ENCODE measurements around the gene SLC37A1. TPM values are rescaled to one million over a fixed set of nuclear protein-coding genes. Genes with fewer than 3 reads are reported as not detected.

SLC37A1 gene
- total RNA-seq, 1 experiment from 2014 or later, result 47.1 TPM

DNA sequence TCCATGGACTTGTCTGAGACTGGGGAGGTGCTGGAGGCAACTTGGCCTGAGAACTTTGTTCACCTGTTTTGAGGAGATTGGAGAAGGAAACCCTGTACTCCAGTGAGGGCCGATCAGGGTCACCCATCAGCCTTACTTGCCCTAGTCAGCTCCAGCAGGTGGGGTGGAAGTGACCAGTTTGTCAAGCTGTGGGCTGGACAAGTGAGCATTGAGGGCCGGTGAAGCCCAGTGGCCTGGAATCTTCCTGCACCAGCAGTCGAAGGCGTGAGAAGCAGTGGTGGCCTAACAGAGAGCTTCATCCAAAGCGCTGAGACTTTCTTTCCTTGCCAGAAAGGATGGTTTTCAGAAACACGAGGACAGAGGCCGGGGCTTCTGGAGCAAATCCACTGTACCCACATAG lies 9.6 kb downstream of the SLC37A1 start:
- H3K9me3 ChIP-seq (ENCODE audit: low read length), result no peaks in the 10 kb centered on the region
- peak overlapping the region; percentile 74 for H3K4me2 ChIP-seq (ENCODE audit: low read depth, low read length, poor library complexity, severe bottlenecking)

GRCh38 chr21:42523941-42524340 lies 10.3 kb downstream of the SLC37A1 start:
- Histone ChIP-seq H3K79me2 (ENCODE audit: low read length) (peaks cover 24% of the 10 kb centered on the region), H3K36me3 (ENCODE audit: insufficient read depth, low read length) (peaks cover 29% of the 10 kb centered on the region; the same call in 1 of the 2 replicates), H3K27me3 (ENCODE audit: low read length) (no peaks in the 10 kb centered on the region), H3K4me1 (ENCODE audit: low read length) (peaks cover 95% of the 10 kb centered on the region), H3K9me3 (ENCODE audit: low read length) (no peaks in the 10 kb centered on the region), H4K20me1 (ENCODE audit: insufficient read depth, low read depth, low read length) (no peaks in the 10 kb centered on the region), H2AFZ (ENCODE audit: low read length) (no peak overlapping the region), H3K9ac (ENCODE audit: low read length) (peak overlapping the region; percentile 63), H3K27ac (ENCODE audit: low read length) (peak overlapping the region; percentile 96), H3K9me2 (replicated peaks; ENCODE audit: insufficient read depth, low read length) (no peaks in the 10 kb centered on the region), H3K4me3 (ENCODE audit: low read length) (peak overlapping the region; percentile 46), H3K4me2 (ENCODE audit: low read depth, low read length, poor library complexity, severe bottlenecking) (peak overlapping the region; percentile 74)
- DNase-seq, result no peak

More for the DNA sequence above, 9.6 kb downstream of the SLC37A1 start:
- Histone ChIP-seq H3K79me2 (ENCODE audit: low read length) (peaks cover 23% of the 10 kb centered on the region), H3K36me3 (ENCODE audit: insufficient read depth, low read length) (peaks cover 29% of the 10 kb centered on the region; the same call in 1 of the 2 replicates), H3K27ac (ENCODE audit: low read length) (peak overlapping the region; percentile 96), H3K9me2 (replicated peaks; ENCODE audit: insufficient read depth, low read length) (no peaks in the 10 kb centered on the region), H3K4me1 (ENCODE audit: low read length) (peaks cover 88% of the 10 kb centered on the region), H4K20me1 (ENCODE audit: insufficient read depth, low read depth, low read length) (no peaks in the 10 kb centered on the region), H2AFZ (ENCODE audit: low read length) (no peak overlapping the region), H3K9ac (ENCODE audit: low read length) (0 out of 2 replicates have a peak overlapping the region, but pooled peaks have one; percentile 63), H3K4me3 (ENCODE audit: low read length) (no peak overlapping the region), H3K27me3 (ENCODE audit: low read length) (no peaks in the 10 kb centered on the region)
- no peak for DNase-seq

DNA sequence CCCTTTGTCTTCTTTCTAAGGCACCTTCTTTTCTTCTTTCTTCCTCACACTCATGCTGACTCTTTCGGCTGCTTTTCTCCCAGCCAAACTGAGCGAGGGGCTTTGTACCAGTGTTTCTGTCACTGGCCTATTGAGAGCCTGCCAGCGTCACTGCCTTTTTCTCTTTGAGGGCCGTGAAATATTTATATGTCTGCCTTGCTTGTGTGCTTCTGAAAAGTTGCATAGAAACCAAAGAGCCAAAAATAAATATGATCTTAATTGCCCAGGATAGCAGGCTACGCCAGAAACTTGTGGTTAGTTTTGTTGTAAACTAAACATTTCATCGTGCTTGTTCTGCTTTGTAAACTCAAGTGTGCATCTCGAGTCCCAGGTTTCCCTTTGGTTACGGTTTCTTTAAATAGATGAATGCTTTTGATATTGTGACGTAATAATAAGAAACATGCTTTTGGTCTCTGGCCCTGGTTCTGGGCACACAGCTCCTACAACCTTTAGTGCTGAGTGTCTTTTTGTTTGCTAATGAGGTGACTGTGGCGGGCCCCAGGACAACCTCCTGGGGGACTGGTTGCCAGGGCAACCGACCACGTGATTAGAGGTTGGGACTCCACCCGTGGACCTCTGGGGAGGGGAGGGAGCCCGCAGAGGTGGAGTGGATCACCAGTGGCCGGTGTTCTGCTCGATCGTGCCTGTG lies 10.8 kb downstream of the SLC37A1 start:
- Histone ChIP-seq H3K9me2 (replicated peaks; ENCODE audit: insufficient read depth, low read length) (no peaks in the 10 kb centered on the region), H3K4me2 (ENCODE audit: low read depth, low read length, poor library complexity, severe bottlenecking) (peak overlapping the region; percentile 74), H3K4me3 (ENCODE audit: low read length) (peak overlapping the region; percentile 46), H3K9ac (ENCODE audit: low read length) (peak overlapping the region; percentile 63), H3K27me3 (ENCODE audit: low read length) (no peaks in the 10 kb centered on the region), H3K79me2 (ENCODE audit: low read length) (peaks cover 27% of the 10 kb centered on the region), H4K20me1 (ENCODE audit: insufficient read depth, low read depth, low read length) (no peaks in the 10 kb centered on the region), H3K36me3 (ENCODE audit: insufficient read depth, low read length) (peaks cover 33% of the 10 kb centered on the region; the same call in 1 of the 2 replicates), H2AFZ (ENCODE audit: low read length) (no peak overlapping the region), H3K4me1 (ENCODE audit: low read length) (peaks cover 100% of the 10 kb centered on the region), H3K27ac (ENCODE audit: low read length) (peak overlapping the region; percentile 96), H3K9me3 (ENCODE audit: low read length) (no peaks in the 10 kb centered on the region)
- peak; percentile 93 for DNase-seq

DNA sequence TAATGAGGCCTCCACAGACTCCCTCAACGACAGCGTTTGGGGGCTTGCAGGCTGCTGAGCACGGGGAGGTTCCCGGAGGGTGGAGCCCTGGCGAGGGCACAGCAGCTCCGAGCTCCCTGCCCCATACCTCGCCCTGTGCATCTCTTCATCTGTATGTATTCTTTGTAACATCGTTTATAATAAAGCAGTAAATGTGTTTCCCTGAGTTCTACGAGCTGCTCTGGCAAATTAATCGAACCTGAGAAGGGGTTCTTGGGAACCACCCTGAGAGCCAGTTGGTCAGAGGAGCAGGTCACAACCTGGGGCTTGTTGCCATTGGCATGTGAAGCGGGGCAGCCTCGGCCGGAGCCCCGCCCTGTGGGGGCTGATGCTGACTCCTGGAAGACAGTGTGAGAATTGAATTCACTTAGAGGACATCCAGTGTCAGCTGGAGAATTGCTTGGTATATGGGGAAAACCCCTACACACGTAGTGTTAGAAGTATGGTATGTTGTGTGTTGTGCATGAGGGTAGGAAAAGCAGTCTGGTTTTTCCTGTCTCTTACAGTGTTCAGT lies 11.5 kb downstream of the SLC37A1 start:
- H3K9me2 ChIP-seq (replicated peaks; ENCODE audit: insufficient read depth, low read length), result no peaks in the 10 kb centered on the region
- no peak for DNase-seq
- peak overlapping the region; percentile 96 for H3K27ac ChIP-seq (ENCODE audit: low read length)
- no peaks in the 10 kb centered on the region for H3K27me3 ChIP-seq (ENCODE audit: low read length)
- H3K4me3 ChIP-seq (ENCODE audit: low read length), result peak overlapping the region; percentile 46; the same call in 1 of the 2 replicates
- peak overlapping the region; percentile 74 for H3K4me2 ChIP-seq (ENCODE audit: low read depth, low read length, poor library complexity, severe bottlenecking)
- H3K36me3 ChIP-seq (ENCODE audit: insufficient read depth, low read length), result peaks cover 34% of the 10 kb centered on the region
- H3K9ac ChIP-seq (ENCODE audit: low read length), result peak overlapping the region; percentile 63
- no peaks in the 10 kb centered on the region for H4K20me1 ChIP-seq (ENCODE audit: insufficient read depth, low read depth, low read length)
- no peak overlapping the region for H2AFZ ChIP-seq (ENCODE audit: low read length)
- peaks cover 33% of the 10 kb centered on the region for H3K79me2 ChIP-seq (ENCODE audit: low read length)
- no peaks in the 10 kb centered on the region for H3K9me3 ChIP-seq (ENCODE audit: low read length)
- H3K4me1 ChIP-seq (ENCODE audit: low read length), result peaks cover 100% of the 10 kb centered on the region

DNA sequence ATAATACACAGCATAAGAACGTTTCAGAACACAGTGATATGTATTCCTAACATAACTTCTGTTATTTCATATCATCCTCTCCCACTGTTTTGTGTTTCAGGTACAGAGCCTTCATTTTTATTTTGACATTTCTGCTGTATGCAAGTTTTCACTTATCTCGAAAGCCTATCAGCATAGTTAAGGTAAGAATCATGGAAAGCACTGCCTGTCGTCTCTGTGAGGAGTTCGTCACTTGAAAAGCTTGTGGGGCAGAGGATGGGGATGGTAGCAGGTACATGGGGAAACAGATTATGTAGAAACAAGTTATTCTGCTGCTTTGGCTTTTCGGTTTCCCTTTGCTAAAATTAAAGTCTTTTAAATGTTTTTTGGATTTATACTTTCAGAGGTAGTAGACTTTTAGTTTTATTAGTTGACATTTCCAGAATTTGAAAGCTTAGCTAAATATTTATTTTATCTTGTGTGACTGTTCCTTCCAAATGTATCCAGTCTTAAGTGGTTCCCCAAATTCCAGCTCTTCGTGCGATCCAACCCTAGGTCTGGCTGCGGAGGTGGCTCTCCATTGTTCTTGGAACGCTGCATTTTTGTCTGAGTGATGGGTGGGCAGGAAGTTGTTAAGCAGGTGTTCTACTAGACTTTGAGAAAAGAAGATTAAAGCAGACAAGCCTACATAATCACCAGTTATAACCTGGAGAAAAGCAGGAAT lies 12.2 kb downstream of the SLC37A1 start:
- Histone ChIP-seq H2AFZ (ENCODE audit: low read length) (no peak overlapping the region), H3K4me1 (ENCODE audit: low read length) (peaks cover 100% of the 10 kb centered on the region), H4K20me1 (ENCODE audit: insufficient read depth, low read depth, low read length) (no peaks in the 10 kb centered on the region; the same call in 1 of the 2 replicates), H3K4me3 (ENCODE audit: low read length) (peak overlapping the region; percentile 46; the same call in 1 of the 2 replicates), H3K27ac (ENCODE audit: low read length) (peak overlapping the region; percentile 96), H3K79me2 (ENCODE audit: low read length) (peaks cover 40% of the 10 kb centered on the region), H3K4me2 (ENCODE audit: low read depth, low read length, poor library complexity, severe bottlenecking) (peak overlapping the region; percentile 74), H3K9me3 (ENCODE audit: low read length) (no peaks in the 10 kb centered on the region), H3K36me3 (ENCODE audit: insufficient read depth, low read length) (peaks cover 35% of the 10 kb centered on the region), H3K9ac (ENCODE audit: low read length) (peak overlapping the region; percentile 63), H3K9me2 (replicated peaks; ENCODE audit: insufficient read depth, low read length) (no peaks in the 10 kb centered on the region), H3K27me3 (ENCODE audit: low read length) (no peaks in the 10 kb centered on the region)
- DNase-seq, result no peak

- Histone ChIP-seq H2AFZ (ENCODE audit: low read length) (no peak overlapping the region), H3K4me1 (ENCODE audit: low read length) (peaks cover 100% of the 10 kb centered on the region), H3K27ac (ENCODE audit: low read length) (peak overlapping the region; percentile 96), H3K27me3 (ENCODE audit: low read length) (no peaks in the 10 kb centered on the region), H3K9me2 (replicated peaks; ENCODE audit: insufficient read depth, low read length) (no peaks in the 10 kb centered on the region), H3K79me2 (ENCODE audit: low read length) (peaks cover 45% of the 10 kb centered on the region), H3K4me3 (ENCODE audit: low read length) (peak overlapping the region; percentile 46; the same call in 1 of the 2 replicates), H3K9me3 (ENCODE audit: low read length) (no peaks in the 10 kb centered on the region), H3K36me3 (ENCODE audit: insufficient read depth, low read length) (peaks cover 35% of the 10 kb centered on the region), H3K4me2 (ENCODE audit: low read depth, low read length, poor library complexity, severe bottlenecking) (peak overlapping the region; percentile 74), H4K20me1 (ENCODE audit: insufficient read depth, low read depth, low read length) (no peaks in the 10 kb centered on the region; the same call in 1 of the 2 replicates), H3K9ac (ENCODE audit: low read length) (peak overlapping the region; percentile 60; the same call in 1 of the 2 replicates)
- no peak for DNase-seq
Observed at GRCh38 chr21:42526379-42526727, 12.7 kb downstream of the SLC37A1 start.

- Histone ChIP-seq H3K4me3 (ENCODE audit: low read length) (no peak overlapping the region), H2AFZ (ENCODE audit: low read length) (no peak overlapping the region)
Observed at GRCh38 chr21:42527127-42527488, 13.5 kb downstream of the SLC37A1 start.

More at GRCh38 chr21:42527127-42527488, 13.5 kb downstream of the SLC37A1 start:
- H3K9me3 ChIP-seq (ENCODE audit: low read length), result no peaks in the 10 kb centered on the region
- H3K79me2 ChIP-seq (ENCODE audit: low read length), result peaks cover 48% of the 10 kb centered on the region
- H3K27ac ChIP-seq (ENCODE audit: low read length), result peak overlapping the region; percentile 96
- no peaks in the 10 kb centered on the region for H3K27me3 ChIP-seq (ENCODE audit: low read length)
- H4K20me1 ChIP-seq (ENCODE audit: insufficient read depth, low read depth, low read length), result no peaks in the 10 kb centered on the region; the same call in 1 of the 2 replicates
- peaks cover 33% of the 10 kb centered on the region for H3K36me3 ChIP-seq (ENCODE audit: insufficient read depth, low read length)
- H3K4me1 ChIP-seq (ENCODE audit: low read length), result peaks cover 100% of the 10 kb centered on the region
- H3K9me2 ChIP-seq (replicated peaks; ENCODE audit: insufficient read depth, low read length), result no peaks in the 10 kb centered on the region
- no peak for DNase-seq
- peak overlapping the region; percentile 74 for H3K4me2 ChIP-seq (ENCODE audit: low read depth, low read length, poor library complexity, severe bottlenecking)
- H3K9ac ChIP-seq (ENCODE audit: low read length), result peak overlapping the region; percentile 60
